Measurements from ENCODE around the gene POFUT2. TPM values are rescaled to one million over a fixed set of nuclear protein-coding genes. Genes with fewer than 3 reads are reported as not detected.

POFUT2 gene
- polyA plus RNA-seq, 1 experiment = 38.5 TPM

GRCh38 chr21:45225041-45225740 is 62.5 kb downstream of the POFUT2 start:
- Histone ChIP-seq H3K4me3 (ENCODE audit: low read depth, low read length) (no peak overlapping the region), H3K36me3 (ENCODE audit: control insufficient read depth, insufficient read depth, low read length) (peaks cover 8% of the 10 kb centered on the region), H3K27me3 (ENCODE audit: control insufficient read depth, insufficient read depth, low read length) (peaks cover 8% of the 10 kb centered on the region)
- DNase-seq (ENCODE audit: low read depth) = no peak
- TF ChIP-seq CTCF (IDR thresholded peaks at IDR 0.05; ENCODE audit: insufficient read depth, low read depth, low read length) = no peak
- CTCF ChIA-PET = interaction anchor here (1.0 kb wide), 1 partner anchor 17 kb away, joined by 4 read pairs; no protein-coding TSS in a partner anchor
- POLR2A ChIA-PET = no interaction called here

GRCh38 chr21:45224189-45224938 is 63.3 kb downstream of the POFUT2 start:
- POLR2A ChIA-PET = no interaction called here
- no peak for DNase-seq (ENCODE audit: low read depth)
- Histone ChIP-seq H3K27me3 (ENCODE audit: control insufficient read depth, insufficient read depth, low read length) (peaks cover 8% of the 10 kb centered on the region), H3K36me3 (ENCODE audit: control insufficient read depth, insufficient read depth, low read length) (peaks cover 8% of the 10 kb centered on the region), H3K4me3 (ENCODE audit: low read depth, low read length) (no peak overlapping the region)
- CTCF ChIA-PET = interaction anchor here (1.0 to 1.6 kb wide), 2 partner anchors 16 to 95 kb away, joined by 4 read pairs; no protein-coding TSS in a partner anchor
- TF ChIP-seq CTCF (IDR thresholded peaks at IDR 0.05; ENCODE audit: insufficient read depth, low read depth, low read length) = no peak

- no peak for TF ChIP-seq CTCF (IDR thresholded peaks at IDR 0.05; ENCODE audit: insufficient read depth, low read depth, low read length)
These were observed 64.2 kb downstream of the POFUT2 start for GRCh38 chr21:45223236-45224185.

GRCh38 chr21:45222001-45222400 is 65.7 kb downstream of the POFUT2 start:
- no peak for TF ChIP-seq CTCF (IDR thresholded peaks at IDR 0.05; ENCODE audit: insufficient read depth, low read depth, low read length)
- ChIA-PET CTCF (no interaction called here), POLR2A (no interaction called here)
- Histone ChIP-seq H3K27me3 (ENCODE audit: control insufficient read depth, insufficient read depth, low read length) (peaks cover 8% of the 10 kb centered on the region), H3K36me3 (ENCODE audit: control insufficient read depth, insufficient read depth, low read length) (peaks cover 8% of the 10 kb centered on the region), H3K4me3 (ENCODE audit: low read depth, low read length) (no peak overlapping the region)
- no peak for DNase-seq (ENCODE audit: low read depth)

More at GRCh38 chr21:45223236-45224185, 64.2 kb downstream of the POFUT2 start:
- CTCF ChIA-PET = interaction anchor here (1.0 to 1.6 kb wide), 2 partner anchors 86 to 94 kb away, joined by 3 to 4 read pairs; no protein-coding TSS in a partner anchor
- DNase-seq (ENCODE audit: low read depth) = no peak
- H3K27me3 ChIP-seq (ENCODE audit: control insufficient read depth, insufficient read depth, low read length) = peaks cover 8% of the 10 kb centered on the region
- POLR2A ChIA-PET = no interaction called here
- no peak overlapping the region for H3K4me3 ChIP-seq (ENCODE audit: low read depth, low read length)
- peaks cover 8% of the 10 kb centered on the region for H3K36me3 ChIP-seq (ENCODE audit: control insufficient read depth, insufficient read depth, low read length)
